K562 (cell line): ENCODE measurements around the gene FUCA2. TPM values are rescaled to one million over a fixed set of nuclear protein-coding genes. Genes with fewer than 3 reads are reported as not detected.

ENCODE experiments used
- ATAC-seq: fragments of 200-7000 bp; cut with Tn5 transposase; 3 replicates; pipeline ENCODE4 v1.9.1; 2020; ENCODE audit warnings: moderate library complexity
- BruUV-seq: library from RNA; stranded (reverse); fragments of 400-500 nt; replicated peaks from 2 replicates; lab custom pipeline; 2021; lab: Mats Ljungman, UMichigan
- CTCF ChIA-PET: fragments of 300-600 bp; formaldehyde crosslinking; extraction: SDS; loops from one replicate; lab custom pipeline; 2021; ENCODE audit warnings: low intra/inter-chr PET ratio; lab: Yijun Ruan, JAX
- POLR2A ChIA-PET: fragments of 300-600, 350-650 bp; sonication (Branson Sonifier 250); formaldehyde crosslinking; extraction: SDS; loops from one replicate; lab custom pipeline; 2021; ENCODE audit warnings: antibody characterized with exemption, inconsistent platforms; lab: Yijun Ruan, JAX
- DNase-seq, 4 experiments: peaks; one replicate each; pipeline versions ENCODE4 v3.0.0 to v3.0.0-alpha.2; 2011 to 2018; ENCODE audit warnings: low spot score in 3 of 4, mixed read lengths in 3 of 4; ENCODE audit errors: extremely low read depth in 1 of 4
- FAIRE-seq: peaks from 2 replicates; lab custom pipeline; 2011; peaks lifted over from hg19 to GRCh38; lab: Jason Lieb, UNC
- H2AFZ ChIP-seq: 2 replicates; pipeline ENCODE4 v1.6.0; 2011; ENCODE audit warnings: low read depth, low read length, control low read depth, inconsistent platforms
- H3K27ac ChIP-seq: fragments of 200-600 bp; 3 replicates; pipeline ENCODE4 v1.8.0; 2011; ENCODE audit warnings: low read depth, mild to moderate bottlenecking, control low read depth, inconsistent platforms, low read length, moderate library complexity, mixed read lengths; ENCODE audit errors: extremely low read depth
- H3K27me3 ChIP-seq, 2 experiments: fragments of 300-600 bp in 1 of 2; 2 replicates in 1 of 2; 3 replicates in 1 of 2; pipeline versions ENCODE4 v1.6.0 to v1.8.0; 2011; ENCODE audit warnings: inconsistent platforms in 2 of 2, low read length in 2 of 2, mild to moderate bottlenecking in 1 of 2, mixed read lengths in 1 of 2, moderate library complexity in 1 of 2; ENCODE audit not compliant: control insufficient read depth in 2 of 2, insufficient read depth in 2 of 2
- H3K36me3 ChIP-seq: fragments of 300-600 bp; 3 replicates; pipeline ENCODE4 v1.8.0; 2011; ENCODE audit warnings: mild to moderate bottlenecking, low read length, inconsistent platforms; ENCODE audit not compliant: control insufficient read depth, insufficient read depth
- H3K4me1 ChIP-seq, 2 experiments: fragments of 200-600 bp in 1 of 2; replicated peaks in 1 of 2; 2 replicates in 1 of 2; 3 replicates in 1 of 2; pipeline versions ENCODE4 v1.5.1 to v1.8.0; 2011; ENCODE audit warnings: inconsistent platforms in 2 of 2, low read length in 2 of 2, mild to moderate bottlenecking in 1 of 2, mixed read lengths in 1 of 2, moderate library complexity in 1 of 2; ENCODE audit not compliant: control insufficient read depth in 2 of 2, insufficient read depth in 2 of 2
- H3K4me2 ChIP-seq: 2 replicates; pipeline ENCODE4 v1.6.1; 2011; ENCODE audit warnings: low read length, control low read depth, inconsistent platforms, mixed read lengths; ENCODE audit not compliant: insufficient read depth
- H3K4me3 ChIP-seq: fragments of 200-600 bp; sonication (generic), shearing (Covaris generic); 2 replicates; pipeline ENCODE4 v1.5.1; 2016; ENCODE audit warnings: control low read depth, inconsistent platforms
- H3K79me2 ChIP-seq: fragments of 200-600 bp; 3 replicates; pipeline ENCODE4 v1.8.0; 2011; ENCODE audit warnings: low read length, inconsistent platforms; ENCODE audit not compliant: control insufficient read depth, insufficient read depth
- H3K9ac ChIP-seq, 2 experiments: 2 replicates each; pipeline versions ENCODE4 v1.6.0 to v1.6.1; 2011; ENCODE audit warnings: low read depth in 2 of 2, low read length in 2 of 2, control low read depth in 1 of 2, inconsistent platforms in 1 of 2, mild to moderate bottlenecking in 1 of 2, mixed read lengths in 1 of 2; ENCODE audit not compliant: insufficient read depth in 1 of 2
- H3K9me1 ChIP-seq: one replicate; pipeline ENCODE4 v1.6.0; 2011; ENCODE audit warnings: inconsistent platforms, mild to moderate bottlenecking, low read length, moderate library complexity; ENCODE audit not compliant: control insufficient read depth, insufficient read depth
- H3K9me3 ChIP-seq: replicated peaks from 2 replicates; pipeline ENCODE4 v1.5.1; 2011; ENCODE audit warnings: low read depth, low read length, inconsistent platforms; ENCODE audit not compliant: control insufficient read depth, insufficient read depth
- H4K20me1 ChIP-seq: replicated peaks from 2 replicates; pipeline ENCODE4 v1.6.1; 2011; ENCODE audit warnings: low read length, inconsistent platforms, mixed read lengths; ENCODE audit not compliant: control insufficient read depth, insufficient read depth
- BACH1 ChIP-seq: fragments of 200-800 bp; sonication (Bioruptor generic); IDR thresholded peaks from 2 replicates; pipeline ENCODE4 v1.6.1; 2016; ENCODE audit warnings: missing genetic modification characterization, missing compliant biosample characterization
- DMBX1 ChIP-seq: fragments of 250-450 bp; sonication (Bioruptor Pico); IDR thresholded peaks from 2 replicates; pipeline ENCODE4 v1.8.0; 2022; ENCODE audit warnings: inconsistent platforms, mild to moderate bottlenecking, moderate library complexity, borderline replicate concordance
- GABPB2 ChIP-seq: fragments of 250-450 bp; sonication (Bioruptor Pico); conservative IDR thresholded peaks from 2 replicates; pipeline ENCODE4 v1.5.1; 2021; ENCODE audit warnings: mild to moderate bottlenecking
- GTF2E2 ChIP-seq: fragments of 200-800 bp; sonication (Bioruptor generic); IDR thresholded peaks from 2 replicates; pipeline ENCODE4 v1.6.1; 2016; ENCODE audit warnings: missing genetic modification characterization, missing compliant biosample characterization
- HDAC1 ChIP-seq, 2 experiments: fragments of 450-650 bp; IDR thresholded peaks; 2 replicates each; pipeline ENCODE4 v1.6.1; 2016 to 2017; ENCODE audit warnings: inconsistent platforms in 1 of 2, mild to moderate bottlenecking in 1 of 2, moderate library complexity in 1 of 2
- MECOM ChIP-seq: fragments of 250-450 bp; sonication (Bioruptor Pico); IDR thresholded peaks from 2 replicates; pipeline ENCODE4 v1.8.0; 2022; ENCODE audit warnings: inconsistent platforms
- NR3C1 ChIP-seq: sonication (generic); formaldehyde crosslinking; IDR thresholded peaks from 2 replicates; pipeline ENCODE4 v1.8.1; 2022; ENCODE audit warnings: missing genetic modification reagents
- POLR2G ChIP-seq: fragments of 200-400 bp; formaldehyde crosslinking; IDR thresholded peaks from 2 replicates; pipeline ENCODE4 v1.6.1; 2017; ENCODE audit warnings: low read depth, mild to moderate bottlenecking, antibody characterized with exemption, low read length, moderate library complexity
- SUPT5H ChIP-seq: fragments of 450-650 bp; IDR thresholded peaks from 2 replicates; pipeline ENCODE4 v1.6.1; 2016
- ZEB2 ChIP-seq: fragments of 450-650 bp; IDR thresholded peaks from 2 replicates; pipeline ENCODE4 v1.6.1; 2016
- ZNF239 ChIP-seq: fragments of 250-450 bp; sonication (Bioruptor Pico); IDR thresholded peaks from 2 replicates; pipeline ENCODE4 v1.4.0; 2020; ENCODE audit warnings: mild to moderate bottlenecking
- ZNF354B ChIP-seq: fragments of 250-450 bp; sonication (Bioruptor Pico); IDR thresholded peaks from 2 replicates; pipeline ENCODE4 v1.4.0; 2020
- WGBS: fragments of 100-300 bp; shearing (Covaris generic); methylation state at CpG from one replicate; pipeline ENCODE4 v1.1.6; 2016; ENCODE audit warnings: low coverage, mixed read lengths; ENCODE audit not compliant: insufficient coverage; ENCODE audit errors: missing lambda C conversion rate; 5-methylcytosine and 5-hydroxymethylcytosine counted together
- in situ Hi-C: fragments of 300-500 bp; cut with MboI; formaldehyde crosslinking; loops from 4 replicates; pipeline ENCODE4 v1.15.0; 2018; ENCODE audit warnings: inconsistent platforms, mixed read lengths
- intact Hi-C: fragments of 100-400 bp; cut with micrococcal nuclease; formaldehyde crosslinking; loops from 2 replicates; pipeline ENCODE4 v1.14.2; 2022
- polyA plus RNA-seq, 8 experiments: library from polyadenylated mRNA; depleted of rRNA in 4 of 8; stranded (reverse) in 5 of 8; unstranded in 3 of 8; fragments of >200 nt; fragmentation: Nextera tagmentation in 2 of 8; fragmentation: Illumina TruSeq in 1 of 8; extraction: Ambion mirVana in 2 of 8; extraction: Trizol in 1 of 8; gene quantifications; 2 replicates each; pipeline versions ENCODE4 v1.2.1 to v1.2.3, GENCODE V29; 2011 to 2014; ENCODE audit warnings: inconsistent platforms in 1 of 8, missing spikeins in 1 of 8
- total RNA-seq, 7 experiments: library from RNA; depleted of rRNA in 6 of 7; stranded (reverse); fragments of >200 nt in 6 of 7; fragmentation: Illumina TruSeq in 2 of 7; extraction: Trizol in 2 of 7; gene quantifications; 2 replicates each; pipeline versions ENCODE4 v1.2.1 to v1.2.3, GENCODE V29; 2011 to 2021; ENCODE audit warnings: low replicate concordance in 1 of 7
- TF ChIP-seq, protein P1 (sequence below), 3 experiments: fragments of 200-800 bp in 1 of 3; fragments of 250-450 bp in 1 of 3; fragments of 450-650 bp in 1 of 3; sonication (Bioruptor Pico) in 1 of 3; sonication (Bioruptor generic) in 1 of 3; formaldehyde crosslinking in 1 of 3; IDR thresholded peaks; 2 replicates each; pipeline versions ENCODE4 v1.6.1 to v1.8.0; 2016 to 2022; ENCODE audit warnings: mild to moderate bottlenecking in 2 of 3, missing genetic modification characterization in 2 of 3, missing compliant biosample characterization in 1 of 3, moderate library complexity in 1 of 3
- TF ChIP-seq, protein P2 (sequence below), 2 experiments: IDR thresholded peaks; 2 replicates each; pipeline ENCODE4 v1.6.1; 2012; ENCODE audit warnings: improper control_type of control experiment in 2 of 2, low read depth in 2 of 2, low read length in 2 of 2, borderline replicate concordance in 1 of 2
- TF ChIP-seq, protein P3 (sequence below): sonication (generic); formaldehyde crosslinking; IDR thresholded peaks from 2 replicates; pipeline ENCODE4 v1.8.1; 2022; ENCODE audit warnings: missing genetic modification reagents

The FUCA2 gene
- total and polyA plus RNA-seq, 9 of the 15 experiments (the other 6 are each of a cell fraction or from before 2014, with no cell fraction given) = 20.6 to 112 (median 79.3) TPM

DNA sequence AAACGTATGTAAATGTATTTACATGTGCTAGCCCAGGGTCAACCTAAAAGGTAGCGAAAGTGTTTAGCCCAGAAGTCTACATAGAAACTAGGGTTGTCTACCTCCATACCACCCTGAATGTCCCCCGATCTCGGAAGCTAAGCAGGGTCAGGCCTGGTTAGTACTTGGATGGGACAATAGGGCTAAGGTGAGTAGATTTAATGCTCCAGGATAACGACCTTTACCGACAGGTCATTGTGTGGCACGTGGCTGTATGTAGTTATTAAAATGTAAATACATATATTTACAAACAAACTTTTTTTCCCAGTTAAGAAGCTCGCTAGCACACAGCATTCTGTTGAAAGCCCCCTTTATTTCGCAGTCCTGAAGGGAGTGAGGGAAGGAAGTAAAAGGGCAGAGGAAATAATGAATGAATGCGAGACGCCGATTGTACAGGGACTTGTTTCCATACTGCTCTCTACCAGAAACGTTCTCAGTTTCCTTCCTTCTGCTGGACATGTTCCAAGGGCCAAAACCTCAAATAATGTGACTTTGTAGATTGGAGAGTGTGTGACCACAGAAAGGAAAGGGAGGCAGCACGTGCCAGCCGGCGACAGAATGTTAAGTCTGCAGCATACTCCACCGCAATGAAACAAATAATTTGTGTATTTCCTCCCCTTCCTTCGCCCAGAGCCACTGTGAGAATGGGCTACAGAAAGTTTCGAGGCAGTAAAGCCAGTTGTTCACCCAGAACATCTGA, 61.6 kb downstream of the FUCA2 start:
- no peaks in the 10 kb centered on the region for H3K9me3 ChIP-seq
- TSS peak; percentile 80 for BruUV-seq
- peak overlapping the region; percentile 85 to 98 for H3K9ac ChIP-seq
- H4K20me1 ChIP-seq = no peaks in the 10 kb centered on the region
- peaks cover 71% of the 10 kb centered on the region for H3K79me2 ChIP-seq
- ChIA-PET CTCF (no interaction called here), POLR2A (interaction anchor here (0.6 to 1.2 kb wide), 11 partner anchors 8 to 1276 kb away, joined by 3 to 6 read pairs (median 3); no protein-coding TSS in a partner anchor)
- WGBS = under 1% methylated on average over 19 of the region's 19 CpGs
- H3K27me3 ChIP-seq = no peaks in the 10 kb centered on the region
- peak overlapping the region; percentile 89 for H3K4me2 ChIP-seq
- peaks cover 23% of the 10 kb centered on the region for H3K36me3 ChIP-seq
- ATAC-seq (peak; percentile 43), FAIRE-seq (peak; percentile 73), DNase-seq (peak; percentile 26 to 71 (median 32))
- H3K4me1 ChIP-seq = peaks cover 0 to 8% of the 10 kb centered on the region in 2 experiments; a peak in 2 of 5 replicates
- in situ Hi-C loops (no loop called here), intact Hi-C loops (loop anchor here (2.0 kb wide), 1 partner anchor 61 kb away; the partner anchor contains the start of gene FUCA2)
- H3K9me1 ChIP-seq = no peaks in the 10 kb centered on the region
- peak overlapping the region; percentile 78 for H3K27ac ChIP-seq
- H3K4me3 ChIP-seq = peak overlapping the region; percentile 65
- H2AFZ ChIP-seq = peak overlapping the region; percentile 89
- TF ChIP-seq, protein P1, sequence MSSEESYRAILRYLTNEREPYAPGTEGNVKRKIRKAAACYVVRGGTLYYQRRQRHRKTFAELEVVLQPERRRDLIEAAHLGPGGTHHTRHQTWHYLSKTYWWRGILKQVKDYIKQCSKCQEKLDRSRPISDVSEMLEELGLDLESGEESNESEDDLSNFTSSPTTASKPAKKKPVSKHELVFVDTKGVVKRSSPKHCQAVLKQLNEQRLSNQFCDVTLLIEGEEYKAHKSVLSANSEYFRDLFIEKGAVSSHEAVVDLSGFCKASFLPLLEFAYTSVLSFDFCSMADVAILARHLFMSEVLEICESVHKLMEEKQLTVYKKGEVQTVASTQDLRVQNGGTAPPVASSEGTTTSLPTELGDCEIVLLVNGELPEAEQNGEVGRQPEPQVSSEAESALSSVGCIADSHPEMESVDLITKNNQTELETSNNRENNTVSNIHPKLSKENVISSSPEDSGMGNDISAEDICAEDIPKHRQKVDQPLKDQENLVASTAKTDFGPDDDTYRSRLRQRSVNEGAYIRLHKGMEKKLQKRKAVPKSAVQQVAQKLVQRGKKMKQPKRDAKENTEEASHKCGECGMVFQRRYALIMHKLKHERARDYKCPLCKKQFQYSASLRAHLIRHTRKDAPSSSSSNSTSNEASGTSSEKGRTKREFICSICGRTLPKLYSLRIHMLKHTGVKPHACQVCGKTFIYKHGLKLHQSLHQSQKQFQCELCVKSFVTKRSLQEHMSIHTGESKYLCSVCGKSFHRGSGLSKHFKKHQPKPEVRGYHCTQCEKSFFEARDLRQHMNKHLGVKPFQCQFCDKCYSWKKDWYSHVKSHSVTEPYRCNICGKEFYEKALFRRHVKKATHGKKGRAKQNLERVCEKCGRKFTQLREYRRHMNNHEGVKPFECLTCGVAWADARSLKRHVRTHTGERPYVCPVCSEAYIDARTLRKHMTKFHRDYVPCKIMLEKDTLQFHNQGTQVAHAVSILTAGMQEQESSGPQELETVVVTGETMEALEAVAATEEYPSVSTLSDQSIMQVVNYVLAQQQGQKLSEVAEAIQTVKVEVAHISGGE (CRISPR knock-in tag; IDR thresholded peaks at IDR 0.05) = 0 out of 6 replicates have a peak, but pooled peaks of 1 of the 3 experiments have one; percentile 94
- no peak for TF ChIP-seq ZNF239 (CRISPR knock-in tag)
- TF ChIP-seq ZNF354B (CRISPR knock-in tag) = no peak
- TF ChIP-seq BACH1 (tag) = 0 out of 2 replicates have a peak, but pooled peaks have one; percentile 16
- TF ChIP-seq, protein P2, sequence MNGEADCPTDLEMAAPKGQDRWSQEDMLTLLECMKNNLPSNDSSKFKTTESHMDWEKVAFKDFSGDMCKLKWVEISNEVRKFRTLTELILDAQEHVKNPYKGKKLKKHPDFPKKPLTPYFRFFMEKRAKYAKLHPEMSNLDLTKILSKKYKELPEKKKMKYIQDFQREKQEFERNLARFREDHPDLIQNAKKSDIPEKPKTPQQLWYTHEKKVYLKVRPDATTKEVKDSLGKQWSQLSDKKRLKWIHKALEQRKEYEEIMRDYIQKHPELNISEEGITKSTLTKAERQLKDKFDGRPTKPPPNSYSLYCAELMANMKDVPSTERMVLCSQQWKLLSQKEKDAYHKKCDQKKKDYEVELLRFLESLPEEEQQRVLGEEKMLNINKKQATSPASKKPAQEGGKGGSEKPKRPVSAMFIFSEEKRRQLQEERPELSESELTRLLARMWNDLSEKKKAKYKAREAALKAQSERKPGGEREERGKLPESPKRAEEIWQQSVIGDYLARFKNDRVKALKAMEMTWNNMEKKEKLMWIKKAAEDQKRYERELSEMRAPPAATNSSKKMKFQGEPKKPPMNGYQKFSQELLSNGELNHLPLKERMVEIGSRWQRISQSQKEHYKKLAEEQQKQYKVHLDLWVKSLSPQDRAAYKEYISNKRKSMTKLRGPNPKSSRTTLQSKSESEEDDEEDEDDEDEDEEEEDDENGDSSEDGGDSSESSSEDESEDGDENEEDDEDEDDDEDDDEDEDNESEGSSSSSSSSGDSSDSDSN (IDR thresholded peaks at IDR 0.05; ENCODE audit: borderline replicate concordance in 1 of 2, low read depth in 2 of 2, low read length in 2 of 2) = no peak
- 0 out of 2 replicates have a peak, but pooled peaks have one; percentile 16 for TF ChIP-seq ZEB2
- TF ChIP-seq, protein P3, sequence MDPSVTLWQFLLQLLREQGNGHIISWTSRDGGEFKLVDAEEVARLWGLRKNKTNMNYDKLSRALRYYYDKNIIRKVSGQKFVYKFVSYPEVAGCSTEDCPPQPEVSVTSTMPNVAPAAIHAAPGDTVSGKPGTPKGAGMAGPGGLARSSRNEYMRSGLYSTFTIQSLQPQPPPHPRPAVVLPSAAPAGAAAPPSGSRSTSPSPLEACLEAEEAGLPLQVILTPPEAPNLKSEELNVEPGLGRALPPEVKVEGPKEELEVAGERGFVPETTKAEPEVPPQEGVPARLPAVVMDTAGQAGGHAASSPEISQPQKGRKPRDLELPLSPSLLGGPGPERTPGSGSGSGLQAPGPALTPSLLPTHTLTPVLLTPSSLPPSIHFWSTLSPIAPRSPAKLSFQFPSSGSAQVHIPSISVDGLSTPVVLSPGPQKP (CRISPR knock-in tag) = no peak
- TF ChIP-seq POLR2G = no peak
- no peak for TF ChIP-seq GABPB2 (CRISPR knock-in tag)
- no peak for TF ChIP-seq NR3C1
- TF ChIP-seq MECOM (CRISPR knock-in tag) = no peak
- TF ChIP-seq DMBX1 (CRISPR knock-in tag) = no peak
- no peak for TF ChIP-seq SUPT5H
- TF ChIP-seq HDAC1 (IDR thresholded peaks at IDR 0.05) = no peak
- no peak for TF ChIP-seq GTF2E2 (tag)
